Stimulated activated naive B cell treated with anti-CD40 and anti-IgM and Interleukin-4, amounts not matched to agents 10 μg/mL and 1 μg/mL and 100 μg/mL, for 72 hours (primary cell): ENCODE results near the gene RSPO4.
A peak's percentile ranks its signal among the peaks of the same experiment; 100 is the strongest.

Experiments
- ATAC-seq, 2 donors: fragments of 150-1000 bp; cut with Tn5 transposase; replicated peaks; 2 replicates each; pipeline ENCODE4 v1.10.0; 2021; ENCODE audit warnings: moderate library complexity in 1 of 2
- DNase-seq: peaks from one replicate; pipeline ENCODE4 v3.0.0; 2021
- H3K27ac Mint-ChIP-seq: one replicate; pipeline ENCODE4 v1.8.0; 2022; ENCODE audit warnings: mild to moderate bottlenecking, mixed read lengths
- H3K27me3 Mint-ChIP-seq, 2 donors: one replicate each; pipeline ENCODE4 v1.8.0; 2022; ENCODE audit warnings: mixed read lengths in 2 of 2
- H3K36me3 Mint-ChIP-seq, 2 donors: one replicate each; pipeline ENCODE4 v1.8.0; 2022; ENCODE audit warnings: mixed read lengths in 2 of 2, mild to moderate bottlenecking in 1 of 2
- H3K4me1 Mint-ChIP-seq, 2 donors: one replicate each; pipeline ENCODE4 v1.8.0; 2022; ENCODE audit warnings: mixed read lengths in 2 of 2, mild to moderate bottlenecking in 1 of 2
- H3K4me3 Mint-ChIP-seq, 2 donors: one replicate each; pipeline ENCODE4 v1.8.0; 2022; ENCODE audit warnings: mild to moderate bottlenecking in 2 of 2, mixed read lengths in 2 of 2, moderate library complexity in 1 of 2
- H3K9me3 Mint-ChIP-seq, 2 donors: one replicate each; pipeline ENCODE4 v1.8.0; 2022; ENCODE audit warnings: mixed read lengths in 2 of 2, mild to moderate bottlenecking in 1 of 2

Gene RSPO4

GRCh38 chr20:1017677-1018076, 15.6 kb upstream of the RSPO4 start:
- no peak for ATAC-seq
- no peak for DNase-seq
- peaks cover 0 to 2% of the 10 kb centered on the region in 2 donors for H3K36me3 Mint-ChIP-seq

GRCh38 chr20:1015181-1015580, 13.1 kb upstream of the RSPO4 start:
- peaks cover 29 to 46% of the 10 kb centered on the region in 2 donors for H3K27me3 Mint-ChIP-seq
- peaks cover 0 to 2% of the 10 kb centered on the region in 2 donors for H3K36me3 Mint-ChIP-seq
- ATAC-seq: peak; percentile 34 to 64
- H3K4me3 Mint-ChIP-seq: no peak overlapping the region
- no peak overlapping the region for H3K27ac Mint-ChIP-seq
- no peaks in the 10 kb centered on the region for H3K9me3 Mint-ChIP-seq
- no peak for DNase-seq
- peaks cover 5 to 8% of the 10 kb centered on the region in 2 donors for H3K4me1 Mint-ChIP-seq

More at GRCh38 chr20:1017677-1018076, 15.6 kb upstream of the RSPO4 start:
- Mint-ChIP-seq H3K4me3 (no peak overlapping the region), H3K27ac (no peak overlapping the region), H3K27me3 (peaks cover 35 to 42% of the 10 kb centered on the region in 2 donors), H3K9me3 (no peaks in the 10 kb centered on the region), H3K4me1 (peaks cover 5 to 8% of the 10 kb centered on the region in 2 donors)

GRCh38 chr20:1014471-1014870, 12.4 kb upstream of the RSPO4 start:
- H3K27me3 Mint-ChIP-seq: peaks cover 26 to 46% of the 10 kb centered on the region in 2 donors
- ATAC-seq (no peak), DNase-seq (no peak)
- no peak overlapping the region for H3K27ac Mint-ChIP-seq
- no peaks in the 10 kb centered on the region for H3K9me3 Mint-ChIP-seq
- H3K36me3 Mint-ChIP-seq: peaks cover 0 to 2% of the 10 kb centered on the region in 2 donors
- H3K4me3 Mint-ChIP-seq: no peak overlapping the region
- peaks cover 5 to 8% of the 10 kb centered on the region in 2 donors for H3K4me1 Mint-ChIP-seq

GRCh38 chr20:1013566-1014340, 11.6 kb upstream of the RSPO4 start:
- Mint-ChIP-seq H3K9me3 (no peaks in the 10 kb centered on the region), H3K36me3 (no peaks in the 10 kb centered on the region), H3K4me1 (peaks cover 5 to 8% of the 10 kb centered on the region in 2 donors), H3K4me3 (no peak overlapping the region), H3K27me3 (peaks cover 29 to 48% of the 10 kb centered on the region in 2 donors), H3K27ac (no peak overlapping the region)
- no peak for ATAC-seq
- DNase-seq: no peak

GRCh38 chr20:1012359-1013168, 10.5 kb upstream of the RSPO4 start:
- peaks cover 33 to 54% of the 10 kb centered on the region in 2 donors for H3K27me3 Mint-ChIP-seq
- no peak overlapping the region for H3K4me3 Mint-ChIP-seq
- DNase-seq (no peak), ATAC-seq (no peak)
- H3K4me1 Mint-ChIP-seq: peaks cover 5 to 8% of the 10 kb centered on the region in 2 donors
- H3K36me3 Mint-ChIP-seq: no peaks in the 10 kb centered on the region
- no peak overlapping the region for H3K27ac Mint-ChIP-seq
- H3K9me3 Mint-ChIP-seq: no peaks in the 10 kb centered on the region

- H3K4me3 Mint-ChIP-seq: no peak overlapping the region
- H3K36me3 Mint-ChIP-seq: no peaks in the 10 kb centered on the region
- ATAC-seq: peak in 1 of 2 donors; percentile 27
Observed at GRCh38 chr20:1010659-1011058, 8.5 kb upstream of the RSPO4 start.

GRCh38 chr20:1005452-1006027, 3.4 kb upstream of the RSPO4 start:
- Mint-ChIP-seq H3K4me3 (no peak overlapping the region), H3K27me3 (peaks cover 63 to 74% of the 10 kb centered on the region in 2 donors), H3K9me3 (no peaks in the 10 kb centered on the region), H3K27ac (no peak overlapping the region), H3K4me1 (peaks cover 8 to 10% of the 10 kb centered on the region in 2 donors), H3K36me3 (peaks cover 0 to 4% of the 10 kb centered on the region in 2 donors)
- peak; percentile 15 for DNase-seq
- ATAC-seq: peak; percentile 97

More at GRCh38 chr20:1010659-1011058, 8.5 kb upstream of the RSPO4 start:
- Mint-ChIP-seq H3K27me3 (peaks cover 39 to 62% of the 10 kb centered on the region in 2 donors), H3K9me3 (no peaks in the 10 kb centered on the region), H3K4me1 (peaks cover 6% of the 10 kb centered on the region in 2 donors), H3K27ac (no peak overlapping the region)
- no peak for DNase-seq

GRCh38 chr20:1003920-1004697, 2.0 kb upstream of the RSPO4 start:
- no peak overlapping the region for H3K27ac Mint-ChIP-seq
- H3K27me3 Mint-ChIP-seq: peaks cover 70 to 74% of the 10 kb centered on the region in 2 donors
- no peak for DNase-seq
- no peak overlapping the region for H3K4me3 Mint-ChIP-seq
- no peaks in the 10 kb centered on the region for H3K9me3 Mint-ChIP-seq
- no peak for ATAC-seq
- peaks cover 0 to 4% of the 10 kb centered on the region in 2 donors for H3K36me3 Mint-ChIP-seq
- peaks cover 8 to 10% of the 10 kb centered on the region in 2 donors for H3K4me1 Mint-ChIP-seq

GRCh38 chr20:1002682-1003561, 811 bp upstream of the RSPO4 start:
- H3K4me1 Mint-ChIP-seq: peaks cover 8 to 10% of the 10 kb centered on the region in 2 donors
- peak overlapping the region; percentile 48 for H3K27ac Mint-ChIP-seq
- H3K9me3 Mint-ChIP-seq: no peaks in the 10 kb centered on the region
- peaks cover 0 to 4% of the 10 kb centered on the region in 2 donors for H3K36me3 Mint-ChIP-seq
- no peak for ATAC-seq
- H3K27me3 Mint-ChIP-seq: peaks cover 66 to 72% of the 10 kb centered on the region in 2 donors
- H3K4me3 Mint-ChIP-seq: peak overlapping the region; percentile 73 to 77
- no peak for DNase-seq

- Mint-ChIP-seq H3K4me3 (no peak overlapping the region), H3K9me3 (no peaks in the 10 kb centered on the region), H3K27me3 (peaks cover 60 to 75% of the 10 kb centered on the region in 2 donors), H3K27ac (no peak overlapping the region), H3K4me1 (peaks cover 8 to 10% of the 10 kb centered on the region in 2 donors), H3K36me3 (peaks cover 0 to 4% of the 10 kb centered on the region in 2 donors)
- DNase-seq (no peak), ATAC-seq (no peak)
Observed at GRCh38 chr20:1001116-1001515, 995 bp downstream of the RSPO4 start.

GRCh38 chr20:998231-998830, 3.8 kb downstream of the RSPO4 start:
- Mint-ChIP-seq H3K27me3 (peaks cover 45 to 62% of the 10 kb centered on the region in 2 donors), H3K27ac (no peak overlapping the region), H3K4me1 (peaks cover 6 to 8% of the 10 kb centered on the region in 2 donors), H3K9me3 (no peaks in the 10 kb centered on the region), H3K36me3 (peaks cover 0 to 4% of the 10 kb centered on the region in 2 donors), H3K4me3 (no peak overlapping the region)
- no peak for ATAC-seq
- DNase-seq: no peak

- H3K27ac Mint-ChIP-seq: no peak overlapping the region
Observed at GRCh38 chr20:997486-997885, 4.6 kb downstream of the RSPO4 start.

More at GRCh38 chr20:997486-997885, 4.6 kb downstream of the RSPO4 start:
- DNase-seq (no peak), ATAC-seq (no peak)
- Mint-ChIP-seq H3K4me1 (peaks cover under 1 to 3% of the 10 kb centered on the region in 2 donors), H3K36me3 (peaks cover 0 to under 1% of the 10 kb centered on the region in 2 donors), H3K27me3 (peaks cover 42 to 62% of the 10 kb centered on the region in 2 donors), H3K4me3 (no peak overlapping the region), H3K9me3 (no peaks in the 10 kb centered on the region)
